Left kidney (tissue), 2 donors: ENCODE data around the gene PDZD4. TPM values are rescaled to one million over a fixed set of nuclear protein-coding genes. Genes with fewer than 3 reads are reported as not detected.

Experiments used
- DNase-seq: peaks from one replicate; pipeline ENCODE4 v3.0.0-alpha.2; 2013
- polyA plus RNA-seq: library from polyadenylated mRNA; unstranded; fragments of 120-200 nt; gene quantifications from one replicate; pipeline ENCODE4 v1.2.1, GENCODE V29; 2013; ENCODE audit not compliant: insufficient read length

PDZD4 gene
- polyA plus RNA-seq, 1 donor = 8.5 TPM

DNA sequence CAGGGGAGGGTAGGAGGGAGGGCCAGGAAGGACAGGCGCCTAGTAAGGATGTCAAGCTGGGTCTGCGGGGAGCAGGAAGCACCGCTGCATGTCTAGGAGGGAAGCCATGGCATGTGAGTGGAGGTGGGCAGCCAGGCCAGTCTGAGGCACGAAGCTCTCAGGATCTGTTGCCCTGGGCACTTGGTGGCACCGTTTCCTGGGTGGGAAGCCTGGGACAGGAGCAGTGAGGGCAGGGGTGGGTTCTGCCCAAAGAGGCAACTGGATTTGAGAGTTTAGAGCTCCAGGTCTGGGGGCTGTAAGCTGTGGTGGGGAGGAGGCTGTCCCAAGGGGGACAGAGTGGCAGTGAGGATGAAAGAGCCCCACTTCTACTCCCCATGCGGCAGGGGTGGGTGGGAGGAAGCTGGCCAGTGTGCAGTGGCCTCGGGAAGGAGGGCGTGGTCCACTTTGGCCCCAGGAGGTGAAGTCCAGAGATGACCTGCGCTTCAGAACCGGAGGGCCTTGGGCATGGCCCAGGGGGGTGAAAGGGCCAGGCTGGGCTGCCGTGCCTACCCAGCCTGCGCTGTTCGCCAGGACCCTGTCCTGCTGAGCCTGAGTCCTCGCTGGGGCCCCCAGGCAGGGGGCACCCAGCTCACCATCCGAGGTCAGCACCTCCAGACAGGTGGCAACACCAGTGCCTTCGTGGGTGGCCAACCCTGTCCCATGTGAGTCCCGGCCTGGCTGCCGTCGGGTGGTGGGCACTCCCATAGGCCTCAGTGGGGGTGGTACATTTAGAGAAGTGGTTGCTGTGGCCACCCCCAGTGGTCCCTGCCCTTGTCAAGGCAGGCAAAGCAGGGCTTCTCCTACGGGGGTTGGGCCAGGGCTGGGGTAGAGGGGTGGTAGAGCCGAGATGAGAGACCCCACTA, 57.8 kb downstream of the PDZD4 start:
- DNase-seq = no peak

GRCh38 chrX:153771415-153772315, 58.7 kb downstream of the PDZD4 start:
- DNase-seq = no peak

DNA sequence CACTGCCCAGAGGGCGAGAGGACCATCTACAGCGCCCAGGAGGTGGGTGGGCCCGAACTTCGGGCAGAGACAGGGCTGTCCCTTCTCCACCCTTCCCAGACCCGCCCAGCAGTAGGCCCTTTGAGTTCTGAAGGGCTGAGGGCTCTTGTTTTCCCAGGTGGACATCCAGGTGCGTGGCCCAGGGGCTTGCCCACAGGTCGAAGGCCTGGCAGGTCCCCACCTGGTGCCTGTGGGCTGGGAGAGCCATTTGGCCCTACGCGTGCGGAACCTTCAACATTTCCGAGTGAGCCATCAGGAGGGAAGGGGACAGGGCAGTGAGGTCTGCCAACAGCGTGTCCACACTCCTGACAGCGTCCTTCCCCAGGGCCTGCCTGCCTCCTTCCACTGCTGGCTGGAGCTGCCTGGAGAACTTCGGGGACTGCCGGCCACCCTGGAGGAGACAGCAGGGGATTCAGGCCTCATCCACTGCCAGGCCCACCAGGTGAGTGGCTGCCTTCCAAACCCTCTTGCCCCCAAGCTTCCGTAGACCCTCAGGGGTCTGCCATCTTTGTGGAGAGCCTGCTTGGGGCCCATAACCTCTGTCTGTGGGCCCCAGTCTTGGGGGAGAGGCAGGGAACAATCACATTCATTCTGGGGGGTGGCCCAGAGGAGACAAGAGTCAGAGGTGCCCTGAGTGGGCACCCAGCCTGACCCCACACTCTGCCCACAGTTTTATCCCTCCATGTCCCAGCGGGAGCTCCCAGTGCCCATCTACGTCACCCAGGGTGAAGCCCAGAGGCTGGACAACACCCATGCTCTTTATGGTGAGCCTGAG, 59.5 kb downstream of the PDZD4 start:
- no peak for DNase-seq

GRCh38 chrX:153769865-153770600, 60.3 kb downstream of the PDZD4 start:
- no peak for DNase-seq

GRCh38 chrX:153769158-153769864, 61.0 kb downstream of the PDZD4 start:
- DNase-seq = no peak

DNA sequence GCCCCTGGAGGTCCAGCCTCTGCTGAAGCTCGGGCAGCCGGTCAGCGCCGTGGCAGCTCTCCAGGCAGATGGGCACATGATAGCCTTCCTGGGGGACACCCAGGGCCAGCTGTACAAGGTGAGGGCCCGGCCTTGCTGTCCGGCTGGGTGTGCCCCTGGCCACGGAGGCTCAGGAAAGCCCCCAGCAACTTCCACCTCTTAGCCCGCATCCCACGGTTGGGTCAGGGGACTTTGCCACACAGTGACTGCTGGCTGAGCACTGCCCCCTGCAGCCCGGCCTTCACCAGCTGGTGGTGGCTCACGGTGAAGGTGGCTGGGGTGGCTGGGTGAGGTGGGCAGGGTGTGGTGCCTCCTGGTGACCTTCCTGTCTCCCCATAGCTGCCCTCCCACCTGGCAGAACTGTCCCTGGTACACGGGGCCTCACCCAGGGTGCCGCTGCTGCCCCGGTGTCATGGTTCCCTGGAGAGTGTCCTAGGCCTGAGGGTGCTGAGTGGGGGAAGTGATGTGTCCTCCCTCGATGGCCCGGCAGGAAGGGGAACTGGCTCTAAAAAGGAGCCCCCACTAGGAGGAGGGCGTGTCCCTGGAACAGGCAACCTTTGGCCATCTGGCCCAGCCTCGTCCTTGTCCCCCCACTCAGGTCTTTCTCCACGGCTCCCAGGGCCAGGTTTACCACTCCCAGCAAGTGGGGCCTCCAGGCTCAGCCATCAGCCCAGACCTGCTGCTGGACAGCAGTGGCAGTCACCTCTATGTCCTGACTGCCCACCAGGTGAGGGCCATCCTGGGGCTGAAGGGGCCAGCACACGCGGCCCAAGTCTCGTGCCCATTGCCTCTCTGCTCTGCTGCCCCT, 61.8 kb downstream of the PDZD4 start:
- DNase-seq = no peak

- DNase-seq = no peak
These were observed 62.7 kb downstream of the PDZD4 start for GRCh38 chrX:153767674-153768055.

GRCh38 chrX:153766871-153767673, 63.3 kb downstream of the PDZD4 start:
- no peak for DNase-seq

DNA sequence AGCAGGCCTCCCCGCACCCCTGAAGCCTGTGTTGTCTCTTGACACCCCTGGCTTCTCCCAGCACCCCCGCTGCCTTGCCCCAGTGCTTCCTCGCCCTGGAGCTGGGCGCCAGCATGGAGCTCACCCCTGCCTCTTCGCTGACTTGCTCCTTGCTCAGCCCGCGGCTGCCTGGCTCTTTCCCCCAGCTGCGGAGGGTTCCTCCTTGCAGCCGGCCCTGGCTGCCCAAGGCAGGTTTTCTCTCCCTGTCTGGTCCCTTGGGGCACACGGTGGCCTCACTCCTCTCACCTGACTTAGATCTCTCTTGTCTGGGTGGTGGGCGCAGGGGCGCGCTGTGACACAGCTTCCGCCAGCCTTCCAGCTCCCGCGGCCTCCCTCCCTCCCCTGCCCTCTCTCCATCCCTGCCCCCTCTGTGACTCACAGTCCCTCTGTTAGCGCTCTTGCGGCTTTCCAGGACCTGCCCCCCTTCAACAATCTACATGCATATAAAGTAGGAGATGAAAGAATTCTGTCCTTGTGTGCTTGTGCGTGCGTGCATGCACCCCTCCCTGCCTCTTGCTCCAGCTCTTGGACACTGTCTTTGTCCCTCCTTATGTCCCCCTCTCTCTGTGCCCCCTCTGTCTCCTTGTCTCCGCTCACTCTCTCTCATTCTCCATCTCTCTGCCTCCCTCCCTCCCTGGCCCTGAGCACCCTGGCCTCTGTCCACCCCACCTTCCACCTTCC, 64.1 kb downstream of the PDZD4 start:
- DNase-seq = no peak

DNA sequence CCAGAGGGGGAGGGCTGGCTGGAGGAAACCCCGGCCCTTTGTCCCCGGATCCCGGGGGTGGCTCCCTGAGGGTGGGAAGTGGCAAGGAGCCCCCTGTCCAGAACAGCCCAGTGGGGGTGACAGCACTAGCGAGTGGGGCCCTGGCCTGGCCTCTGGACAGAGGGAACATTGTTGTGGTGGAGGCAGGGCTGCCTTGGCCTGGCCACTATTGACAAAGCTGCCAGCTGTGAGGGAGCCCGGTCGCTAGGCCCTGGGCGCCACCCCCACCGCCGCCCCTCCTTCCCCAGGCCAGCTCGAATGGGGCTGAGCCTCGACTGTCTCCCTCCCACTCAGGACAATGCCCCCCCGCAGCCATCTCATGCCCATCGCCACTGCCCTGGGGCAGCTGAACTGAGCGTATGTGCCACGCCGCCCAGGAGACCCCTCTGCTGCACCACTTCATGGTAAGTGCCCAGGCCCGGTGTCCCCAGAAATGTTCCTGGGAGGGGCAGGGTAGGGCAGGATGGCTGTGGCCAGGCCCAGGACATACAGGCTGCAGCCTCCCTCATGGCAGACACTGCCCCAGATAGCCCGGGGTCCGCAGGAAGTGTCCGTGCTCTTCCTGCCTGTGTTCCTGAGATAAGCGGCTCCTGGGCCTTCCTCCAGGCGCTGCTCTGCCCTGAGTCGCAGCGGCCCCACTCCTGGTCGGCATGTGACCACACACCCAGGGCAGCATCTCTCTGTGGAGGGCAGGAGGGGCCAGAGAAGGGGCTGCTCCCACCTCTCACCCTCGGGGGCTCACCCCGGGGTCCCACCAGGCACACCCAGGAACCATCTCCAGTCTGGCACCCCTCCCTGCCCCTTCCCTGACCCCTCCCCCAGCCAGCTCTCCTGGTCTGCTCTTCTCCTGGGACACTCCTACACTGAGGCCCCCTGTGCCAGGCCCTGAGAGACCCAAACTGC, 64.9 kb downstream of the PDZD4 start:
- DNase-seq = no peak

DNA sequence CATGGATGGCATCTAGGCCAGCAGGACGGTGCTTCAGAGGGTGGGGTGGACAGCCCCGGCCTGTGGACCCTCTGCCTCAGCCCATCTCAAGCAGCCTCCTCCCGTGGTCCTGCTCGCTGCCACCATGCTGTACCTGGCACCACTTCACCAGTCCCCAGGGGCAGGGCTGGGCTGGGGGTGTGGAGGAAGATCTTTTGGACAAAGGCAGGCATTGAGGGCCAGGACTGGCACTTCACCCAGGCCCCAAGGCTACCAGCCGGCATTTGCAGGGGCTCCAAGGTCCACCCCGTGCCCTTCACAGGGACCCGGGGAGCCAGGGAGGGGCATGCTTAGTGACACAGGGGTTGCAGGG, 65.6 kb downstream of the PDZD4 start:
- DNase-seq = no peak

GRCh38 chrX:153763989-153764755, 66.2 kb downstream of the PDZD4 start, which contains the start of gene PLXNB3:
TSS of gene PLXNB3 (plus strand) at chrX:153764249. CDS start at chrX:153765536, 1,287 bp downstream.
- DNase-seq = peak; percentile 58

DNA sequence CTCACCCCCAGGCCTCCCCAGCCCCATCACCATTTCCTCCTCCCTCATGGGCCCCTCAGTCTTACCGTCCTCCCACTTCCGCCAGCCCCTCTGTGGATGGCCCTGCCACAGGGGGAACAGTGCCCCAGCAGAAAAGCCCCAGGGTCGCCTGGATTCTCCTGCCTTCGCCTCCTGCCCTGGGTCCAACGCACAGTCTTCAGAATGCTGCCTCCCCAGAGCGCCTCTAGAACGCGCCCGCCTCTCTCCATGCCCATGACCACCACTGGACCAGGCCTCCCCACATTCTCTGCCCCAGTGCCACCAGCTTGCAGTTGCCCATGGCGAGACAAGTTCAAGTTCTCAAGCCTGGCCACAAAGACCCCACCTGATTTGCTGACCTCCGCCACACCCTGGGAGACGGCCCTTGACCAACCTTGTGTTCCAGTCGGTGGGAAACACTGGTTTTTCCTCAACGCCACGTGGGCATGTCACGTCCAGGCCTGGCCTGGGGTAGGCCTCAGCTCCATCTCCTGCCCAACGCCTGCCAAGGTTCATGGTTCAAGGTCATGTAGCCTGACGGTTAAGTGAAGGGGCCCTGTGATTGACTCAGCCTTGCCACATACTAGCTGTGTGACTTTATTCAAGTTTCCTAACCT, 66.9 kb downstream of the PDZD4 start:
- no peak for DNase-seq

DNA sequence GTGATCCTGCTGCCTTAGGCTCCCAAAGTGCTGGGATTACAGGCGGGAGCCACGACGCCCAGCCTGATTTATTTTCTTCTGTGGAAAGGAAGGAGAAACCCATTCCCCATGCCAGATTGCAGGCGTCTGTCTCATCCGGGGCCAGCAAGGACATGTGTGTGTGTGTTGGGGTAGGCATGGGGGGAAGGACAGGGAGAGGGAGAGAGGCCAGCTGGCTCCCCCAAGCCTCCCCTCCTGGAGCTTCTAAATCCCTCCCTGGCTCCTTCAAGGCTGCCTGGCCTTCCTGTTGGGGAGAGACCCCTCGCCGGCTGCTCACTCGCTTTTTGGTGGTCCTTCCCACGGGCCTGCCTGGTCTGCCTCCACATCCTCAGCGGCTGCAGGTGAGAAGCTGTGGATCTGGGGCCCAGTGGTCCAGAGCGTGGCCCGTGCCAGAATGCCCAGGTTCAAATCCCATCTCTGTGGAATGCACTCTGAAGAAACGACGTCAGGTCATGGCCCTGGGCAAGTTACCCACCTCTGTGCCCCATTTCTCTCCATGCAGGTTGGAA, 67.6 kb downstream of the PDZD4 start:
- no peak for DNase-seq

GRCh38 chrX:153761863-153762262, 68.5 kb downstream of the PDZD4 start:
- no peak for DNase-seq
